Jurkat, Clone E6-1 (cell line): ENCODE data around the gene ETFA.

Experiments used
- DNase-seq: peaks from one replicate; pipeline ENCODE4 v3.0.0-alpha.2; 2011; ENCODE audit warnings: low read depth, low spot score
- H3K4me3 ChIP-seq: 2 replicates; pipeline ENCODE4 v1.5.1; 2011; ENCODE audit warnings: mild to moderate bottlenecking, low read length, control low read depth, moderate library complexity

ETFA gene

GRCh38 chr15:76203346-76204108 lies 107.7 kb downstream of the ETFA start:
- DNase-seq = no peak
- no peak overlapping the region for H3K4me3 ChIP-seq

- DNase-seq = no peak
- H3K4me3 ChIP-seq = no peak overlapping the region
These were observed 109.6 kb downstream of the ETFA start for GRCh38 chr15:76201536-76202255.

DNA sequence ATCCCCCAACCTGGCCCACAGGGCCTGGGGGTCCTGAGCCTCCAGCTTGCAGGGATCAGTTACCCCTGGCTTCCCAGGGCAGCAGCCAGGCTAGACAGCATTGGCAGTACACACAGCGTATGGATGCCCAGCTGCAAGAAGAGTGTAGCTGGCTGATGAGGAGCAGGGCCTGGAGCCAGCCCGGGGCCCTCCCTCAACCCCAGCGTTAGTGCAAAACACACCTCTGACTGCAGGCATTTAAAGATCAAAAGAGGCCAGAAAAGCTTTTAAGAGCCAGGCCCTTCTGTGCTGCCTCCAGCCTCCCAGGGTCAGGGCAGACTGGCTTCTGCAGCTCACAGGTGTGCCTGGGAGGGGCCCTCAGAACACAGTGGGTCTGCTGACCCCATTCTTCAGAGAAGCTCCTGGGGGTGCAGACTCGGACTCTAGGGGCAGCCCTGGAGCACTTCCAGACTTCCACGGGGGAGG lies 110.6 kb downstream of the ETFA start:
- no peak for DNase-seq
- no peak overlapping the region for H3K4me3 ChIP-seq

DNA sequence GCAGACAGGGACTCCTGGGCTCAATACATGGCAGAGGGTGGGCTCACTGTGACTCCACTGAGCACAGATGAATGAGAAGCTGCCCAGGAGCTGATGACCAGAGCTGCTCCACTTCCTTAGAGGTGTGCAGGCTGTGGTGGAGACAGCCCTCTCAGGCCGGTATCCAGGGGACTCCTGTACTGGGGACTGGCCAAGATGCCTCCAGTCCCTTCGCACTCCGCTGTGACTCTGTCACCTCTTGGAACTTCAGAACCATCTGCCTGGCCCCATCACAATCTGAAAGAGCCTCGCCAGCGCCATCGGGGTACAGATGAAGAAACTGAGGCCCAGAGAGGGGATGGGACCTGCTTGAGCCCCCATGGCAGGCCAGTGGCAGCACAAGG lies 111.2 kb downstream of the ETFA start:
- no peak for DNase-seq
- H3K4me3 ChIP-seq = no peak overlapping the region

- H3K4me3 ChIP-seq = no peak overlapping the region
- no peak for DNase-seq
These were observed 111.9 kb downstream of the ETFA start for GRCh38 chr15:76199106-76200082.

DNA sequence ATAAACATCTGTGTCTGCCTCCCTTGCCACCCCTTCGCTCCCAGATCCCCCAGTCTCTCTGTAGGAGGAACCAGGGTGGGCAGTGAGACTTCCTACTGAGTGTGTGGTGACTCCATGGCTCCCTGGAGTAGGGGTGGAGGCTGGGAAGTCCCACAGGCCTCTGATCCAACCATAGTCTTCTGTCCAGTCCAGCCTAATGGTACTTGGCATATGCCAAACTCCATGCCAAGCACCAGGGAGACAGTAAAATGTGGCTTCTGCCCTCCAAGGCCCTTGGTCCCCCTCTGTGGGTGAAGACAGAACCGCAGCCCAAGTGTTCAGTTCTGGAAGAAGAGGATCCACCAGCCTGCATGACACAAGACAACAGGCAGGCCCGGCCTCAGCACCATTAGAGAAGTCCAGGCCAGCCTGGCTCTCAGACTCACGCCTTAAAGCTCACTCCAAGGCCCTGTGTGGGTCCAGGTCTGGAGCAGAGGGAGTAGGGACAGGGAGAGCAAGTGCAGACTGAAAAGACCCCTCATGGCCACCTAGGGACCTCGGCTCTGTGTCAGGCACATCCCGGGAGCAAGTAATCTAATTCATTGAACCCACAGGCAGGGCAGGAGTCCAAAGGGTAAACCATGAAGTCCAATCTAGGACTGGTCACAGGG lies 112.7 kb downstream of the ETFA start:
- no peak for DNase-seq
- H3K4me3 ChIP-seq = no peak overlapping the region

DNA sequence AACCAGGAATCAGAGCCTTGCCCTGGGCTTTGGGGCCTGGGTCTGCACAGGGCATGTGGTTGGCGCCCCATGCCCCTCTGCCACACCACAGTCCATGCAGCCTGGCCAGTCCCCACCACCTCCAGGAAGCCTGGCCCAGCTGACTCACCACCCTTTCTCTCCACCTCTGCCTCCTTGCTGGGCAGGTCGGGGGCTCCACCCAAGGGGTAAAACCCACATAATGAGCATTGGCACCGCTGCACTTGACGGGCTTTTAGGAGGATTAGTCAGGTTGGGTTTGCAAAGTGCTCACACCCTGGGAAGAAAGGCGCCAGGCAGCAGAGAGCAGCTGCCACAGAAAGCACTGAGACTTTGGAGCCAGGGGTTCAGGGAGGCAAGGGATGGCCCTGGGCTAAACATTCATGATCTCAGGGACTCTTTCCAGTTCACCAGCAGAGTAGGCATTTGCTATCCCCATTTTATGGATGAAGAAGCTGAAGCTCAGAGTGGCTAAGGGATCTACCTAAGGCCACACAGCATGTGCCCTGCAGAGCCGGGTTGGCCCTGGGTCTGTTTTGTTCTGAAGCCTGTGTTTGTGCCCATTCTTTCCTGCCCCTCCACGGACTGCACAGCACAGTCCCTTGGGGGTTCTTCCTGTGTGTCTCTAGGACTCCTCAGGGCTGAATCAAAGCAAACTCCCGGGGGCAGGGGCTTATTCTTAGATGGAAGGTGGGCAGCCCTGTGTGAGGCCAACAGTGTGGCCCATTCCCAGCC lies 113.4 kb downstream of the ETFA start:
- DNase-seq = no peak
- no peak overlapping the region for H3K4me3 ChIP-seq

DNA sequence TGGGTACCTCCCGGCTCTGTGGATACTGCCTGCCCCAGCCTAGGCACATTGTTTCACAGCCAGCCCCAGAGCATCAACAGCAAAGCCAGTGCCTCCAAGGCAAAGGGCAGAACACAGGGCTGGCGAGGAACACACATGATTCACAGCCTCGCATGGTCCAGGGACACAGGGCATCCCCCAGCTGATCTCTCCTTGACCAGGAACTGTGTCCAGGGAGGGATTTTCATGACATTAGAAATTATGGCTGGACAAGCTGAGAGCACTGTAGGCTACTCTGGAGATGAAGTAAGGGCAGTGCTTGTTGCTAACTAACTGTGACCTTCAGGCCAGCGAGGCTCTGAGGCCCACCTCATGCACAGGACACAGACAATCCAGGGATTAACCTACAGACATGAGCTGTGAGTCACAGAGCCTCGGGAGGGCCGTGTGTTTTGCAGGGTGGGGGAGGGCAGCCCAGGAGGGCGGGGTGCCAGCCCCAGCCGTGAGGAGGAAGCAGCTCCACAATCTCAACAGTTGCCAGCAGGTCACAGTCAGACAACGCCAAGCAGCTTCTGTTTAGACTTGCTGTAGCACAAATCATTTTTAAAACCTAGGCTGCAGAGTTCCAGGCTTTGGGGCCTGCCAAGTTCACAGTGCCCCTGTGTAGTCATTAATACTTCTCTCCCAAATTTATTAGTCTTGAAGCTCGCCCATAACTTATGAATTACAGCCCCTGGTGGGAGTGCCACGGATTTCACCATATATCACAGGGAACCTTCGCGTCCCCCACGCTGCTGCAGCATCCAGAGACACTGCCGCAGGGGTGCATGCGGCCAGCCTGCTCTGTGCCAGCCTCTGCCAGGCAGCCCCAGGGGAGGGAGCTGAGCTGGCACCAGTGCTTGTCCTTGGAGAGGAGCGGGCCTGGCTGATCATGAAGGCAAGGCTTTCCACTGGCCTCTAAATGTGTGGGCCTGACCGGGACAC lies 114.7 kb downstream of the ETFA start:
- no peak for DNase-seq
- no peak overlapping the region for H3K4me3 ChIP-seq

DNA sequence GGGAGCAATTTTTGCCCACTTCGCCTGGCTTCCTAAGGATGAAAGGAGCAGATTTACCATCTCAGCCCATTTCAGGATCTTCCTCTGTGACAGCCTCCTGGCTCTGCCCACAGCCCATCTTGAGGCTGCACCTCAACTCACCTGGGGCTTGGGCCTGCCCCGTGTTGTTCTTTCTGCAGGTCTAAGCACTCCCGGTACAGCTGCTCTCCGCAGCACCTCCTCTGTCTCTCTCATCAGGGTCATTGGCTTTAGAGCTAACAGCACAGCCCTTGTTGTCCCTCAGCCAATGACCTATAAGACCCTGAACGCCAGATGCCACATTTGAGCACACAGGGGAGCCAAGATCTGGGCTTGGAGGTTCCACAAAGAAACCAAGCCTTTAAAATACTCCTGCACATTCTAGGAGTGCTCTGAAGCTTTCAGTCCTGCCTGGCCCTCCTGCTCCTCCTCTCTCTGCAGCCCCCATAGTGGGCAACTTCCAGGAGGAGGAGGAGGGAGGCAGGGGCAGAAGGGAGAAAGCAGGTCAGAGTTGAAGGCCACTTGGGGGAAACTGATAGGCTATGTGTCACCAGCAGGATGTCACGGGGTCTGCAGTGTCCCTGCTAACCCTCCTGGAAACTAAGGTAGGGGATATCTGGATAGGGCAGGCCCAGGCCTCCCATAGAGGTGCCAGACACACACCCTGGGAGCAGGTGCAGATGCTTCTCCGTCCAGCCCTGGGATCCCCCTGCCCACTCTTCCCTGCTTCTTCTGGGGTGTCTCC lies 115.6 kb downstream of the ETFA start:
- no peak for DNase-seq
- H3K4me3 ChIP-seq = no peak overlapping the region

DNA sequence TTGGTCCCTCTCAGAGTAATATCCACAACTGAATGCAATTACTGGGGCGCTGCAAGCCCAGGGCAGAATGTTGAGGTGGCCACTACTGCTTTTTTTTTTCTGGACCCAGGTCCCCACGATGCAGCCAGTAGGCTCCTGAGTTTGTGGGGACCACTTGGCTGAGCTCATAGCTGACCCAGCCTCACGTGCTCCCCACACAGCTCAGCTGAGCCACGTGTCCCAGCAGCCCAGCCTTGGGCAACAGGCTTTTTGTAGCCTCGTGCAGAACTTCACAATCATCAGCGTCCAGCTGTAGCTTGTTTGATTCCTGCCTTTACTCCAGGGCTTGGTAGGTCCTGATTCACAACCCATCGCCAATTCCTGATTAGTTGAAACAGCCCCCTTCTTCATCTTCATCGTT lies 117.3 kb downstream of the ETFA start:
- H3K4me3 ChIP-seq = no peak overlapping the region
- DNase-seq = no peak

GRCh38 chr15:76192715-76193114 lies 118.6 kb downstream of the ETFA start:
- no peak for DNase-seq

GRCh38 chr15:76191539-76192244 lies 119.6 kb downstream of the ETFA start:
- no peak overlapping the region for H3K4me3 ChIP-seq

More at GRCh38 chr15:76192715-76193114, 118.6 kb downstream of the ETFA start:
- no peak overlapping the region for H3K4me3 ChIP-seq

GRCh38 chr15:76190751-76191538 lies 120.3 kb downstream of the ETFA start:
- H3K4me3 ChIP-seq = peak overlapping the region; percentile 16; the same call in 1 of the 2 replicates
- DNase-seq = peak; percentile 54

More at GRCh38 chr15:76191539-76192244, 119.6 kb downstream of the ETFA start:
- DNase-seq = no peak

DNA sequence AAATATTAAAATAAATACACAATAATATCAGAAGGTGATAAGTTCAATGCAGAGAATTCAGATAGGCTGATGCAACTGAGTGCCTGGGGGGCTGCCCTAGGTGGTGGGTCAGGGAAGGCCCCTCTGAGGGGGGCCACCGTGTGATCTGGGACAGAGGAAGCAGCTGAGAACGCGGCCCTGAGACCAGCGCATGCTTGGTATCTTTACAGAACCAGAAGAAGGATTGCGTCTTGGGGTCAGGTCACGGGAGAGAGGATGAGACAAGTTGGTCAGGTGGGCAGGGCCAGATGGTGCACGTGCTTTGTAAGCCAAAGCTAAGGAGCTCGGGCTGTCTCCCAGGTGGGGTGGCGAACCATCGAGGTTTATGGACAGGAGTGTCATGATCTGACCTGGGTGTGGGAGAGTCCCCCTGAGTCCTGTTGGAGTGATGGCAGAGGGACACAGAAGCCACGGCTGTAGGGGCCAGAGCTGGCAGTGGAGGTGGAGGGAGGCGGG lies 121.2 kb downstream of the ETFA start:
- no peak overlapping the region for H3K4me3 ChIP-seq
- no peak for DNase-seq

GRCh38 chr15:76189106-76189505 lies 122.2 kb downstream of the ETFA start:
- no peak overlapping the region for H3K4me3 ChIP-seq
- DNase-seq = no peak
